IPS-11a (cell line): ENCODE measurements around the gene MRPS27.

Experiments
- H3K4me3 ChIP-seq: one replicate; pipeline ENCODE4 v1.5.1; 2013; ENCODE audit warnings: low read depth, low read length, control low read depth

The MRPS27 gene

GRCh38 chr5:72292411-72292810 lies 27.6 kb downstream of the MRPS27 start:
- H3K4me3 ChIP-seq = no peak overlapping the region

DNA sequence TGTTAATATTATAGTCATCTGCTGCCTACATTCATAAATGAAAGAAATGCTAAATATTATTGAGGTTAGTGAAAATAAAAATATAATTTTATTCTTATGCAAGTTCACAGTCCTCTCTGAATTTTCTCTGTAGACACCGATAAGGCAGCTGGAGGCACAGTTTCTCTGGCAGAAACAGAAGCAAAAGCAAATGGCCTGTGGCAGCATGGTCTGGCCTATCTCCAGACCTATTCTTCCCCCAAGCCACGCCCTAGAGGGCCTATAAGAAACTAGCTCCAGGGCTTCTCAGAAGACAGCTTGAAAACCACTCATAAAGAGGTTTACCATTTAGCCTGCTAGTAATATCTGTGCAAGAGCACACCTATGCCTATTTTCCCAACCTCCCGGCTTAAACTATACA lies 28.4 kb downstream of the MRPS27 start:
- H3K4me3 ChIP-seq = no peak overlapping the region

GRCh38 chr5:72290356-72291133 lies 29.5 kb downstream of the MRPS27 start:
- H3K4me3 ChIP-seq = no peak overlapping the region

- no peak overlapping the region for H3K4me3 ChIP-seq
These were observed 31.1 kb downstream of the MRPS27 start for GRCh38 chr5:72288924-72289323.

- no peak overlapping the region for H3K4me3 ChIP-seq
These were observed 33.2 kb downstream of the MRPS27 start for GRCh38 chr5:72286798-72287197.

DNA sequence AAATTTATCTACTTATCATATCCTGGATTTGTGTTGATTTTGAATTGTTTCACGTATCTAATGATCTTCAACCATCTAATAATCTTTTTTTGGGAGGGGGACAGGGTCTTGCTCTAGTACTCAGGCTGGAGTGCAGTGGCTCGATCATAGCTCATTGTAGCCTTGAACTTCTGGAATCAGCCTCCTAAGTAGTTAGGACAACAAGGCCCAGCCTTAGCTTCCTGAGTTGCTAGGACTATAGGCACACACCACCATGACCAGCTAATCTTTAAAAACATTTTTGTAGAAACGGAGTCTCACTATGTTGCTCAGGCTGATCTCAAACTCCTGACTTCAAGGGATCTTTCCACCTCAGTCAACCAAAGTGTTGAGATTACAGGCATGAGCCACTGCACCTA lies 34.6 kb downstream of the MRPS27 start:
- no peak overlapping the region for H3K4me3 ChIP-seq

DNA sequence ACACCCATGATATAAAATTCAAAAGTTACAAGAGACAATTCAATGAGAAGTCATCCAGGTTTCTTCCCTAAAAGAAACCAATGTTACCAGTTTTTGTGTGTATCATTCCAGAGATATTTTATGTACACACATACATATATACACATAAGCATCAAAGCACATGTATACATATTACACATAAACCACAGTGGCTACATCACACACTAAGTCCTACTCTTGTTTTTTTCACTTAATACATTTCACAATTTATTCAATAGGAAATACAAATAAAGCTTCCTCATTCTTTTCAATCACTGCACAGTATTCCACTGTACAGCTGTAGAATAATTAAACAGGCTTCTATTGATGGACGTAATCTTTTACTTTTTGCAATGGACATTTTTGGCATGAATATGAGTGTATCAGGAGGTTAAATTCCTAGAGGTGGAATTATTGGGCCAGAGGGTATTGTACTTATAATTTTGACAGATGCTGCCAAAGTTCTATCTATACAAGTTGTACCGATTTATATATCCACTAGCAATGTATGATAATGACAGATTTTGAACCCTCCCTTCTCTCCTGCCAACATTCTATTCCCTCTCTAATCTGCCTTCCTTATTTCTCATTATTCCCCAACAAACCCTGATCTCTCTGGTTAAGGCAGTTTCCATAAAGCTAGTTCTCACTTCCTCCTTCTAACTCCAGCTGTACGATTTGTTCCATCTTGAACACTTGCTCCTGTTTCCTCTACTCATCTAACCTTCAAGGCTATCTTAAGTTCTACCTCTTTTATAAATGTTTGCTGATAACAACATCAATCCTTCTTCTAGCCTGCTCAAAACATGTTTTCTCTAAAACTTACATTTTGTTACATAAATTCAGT lies 35.2 kb downstream of the MRPS27 start:
- no peak overlapping the region for H3K4me3 ChIP-seq

DNA sequence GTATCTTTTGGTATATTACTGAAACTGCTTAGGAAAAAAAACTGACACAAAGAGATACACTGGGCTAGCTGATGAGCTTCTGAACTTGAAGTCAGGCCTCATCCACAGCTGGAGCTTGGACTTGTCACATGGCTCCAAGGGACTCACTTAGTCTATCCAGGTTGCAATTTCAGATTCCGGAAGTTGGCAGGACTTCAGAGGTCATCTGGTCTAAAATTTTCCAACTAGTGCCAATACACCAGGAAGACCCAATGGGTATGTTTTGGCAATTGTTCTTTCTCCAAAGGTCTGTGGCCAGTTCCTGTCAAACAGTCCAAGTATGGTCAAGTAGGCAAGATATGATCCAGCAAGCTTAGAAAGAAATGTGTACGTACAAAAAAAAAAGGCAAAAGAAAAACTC lies 36.7 kb downstream of the MRPS27 start:
- H3K4me3 ChIP-seq = no peak overlapping the region

DNA sequence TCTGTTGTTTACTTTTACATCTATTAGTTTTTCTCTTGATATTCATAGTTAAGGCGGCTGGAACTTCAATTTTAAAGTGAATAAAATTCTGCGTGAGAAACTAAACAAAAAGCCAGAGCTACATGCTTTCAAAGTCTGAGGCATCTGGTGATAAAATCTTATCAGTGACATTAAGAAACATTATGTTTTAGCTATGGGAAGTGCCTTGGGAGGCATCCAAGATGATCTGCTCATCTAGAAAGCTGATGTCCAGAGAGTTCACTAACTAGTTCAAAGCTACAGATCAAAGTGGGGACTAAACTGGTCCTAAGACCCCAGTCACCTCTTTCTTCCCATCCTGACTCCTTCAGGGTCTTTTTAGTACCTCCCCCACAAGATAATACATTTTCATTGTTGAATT lies 37.2 kb downstream of the MRPS27 start:
- H3K4me3 ChIP-seq = no peak overlapping the region

- no peak overlapping the region for H3K4me3 ChIP-seq
These were observed 38.1 kb downstream of the MRPS27 start for GRCh38 chr5:72281764-72282499.

GRCh38 chr5:72281430-72281763 lies 38.6 kb downstream of the MRPS27 start:
- H3K4me3 ChIP-seq = no peak overlapping the region

GRCh38 chr5:72280581-72281069 lies 39.4 kb downstream of the MRPS27 start:
- H3K4me3 ChIP-seq = no peak overlapping the region

GRCh38 chr5:72276219-72276752 lies 43.8 kb downstream of the MRPS27 start:
- H3K4me3 ChIP-seq = no peak overlapping the region

- no peak overlapping the region for H3K4me3 ChIP-seq
These were observed 46.5 kb downstream of the MRPS27 start for GRCh38 chr5:72273547-72273946.

DNA sequence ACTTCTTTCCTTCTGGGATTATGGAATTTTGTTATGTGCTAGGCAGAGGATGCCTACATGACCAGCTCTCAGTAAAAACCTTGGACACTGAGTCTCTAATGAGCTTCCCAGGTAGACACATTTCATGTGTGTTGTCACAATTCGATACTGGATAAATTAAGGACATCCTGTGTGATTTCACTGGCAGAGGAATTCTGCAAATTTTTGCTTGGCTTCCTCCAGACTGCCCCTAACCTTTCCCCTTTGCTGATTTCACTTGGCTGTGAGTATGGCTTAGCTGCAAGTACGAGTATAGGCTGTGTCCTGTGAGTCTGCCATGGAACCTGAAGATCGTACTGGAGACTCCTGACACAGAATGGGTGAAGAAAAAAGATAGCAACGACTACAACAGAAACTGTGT lies 47.6 kb downstream of the MRPS27 start:
- no peak overlapping the region for H3K4me3 ChIP-seq

DNA sequence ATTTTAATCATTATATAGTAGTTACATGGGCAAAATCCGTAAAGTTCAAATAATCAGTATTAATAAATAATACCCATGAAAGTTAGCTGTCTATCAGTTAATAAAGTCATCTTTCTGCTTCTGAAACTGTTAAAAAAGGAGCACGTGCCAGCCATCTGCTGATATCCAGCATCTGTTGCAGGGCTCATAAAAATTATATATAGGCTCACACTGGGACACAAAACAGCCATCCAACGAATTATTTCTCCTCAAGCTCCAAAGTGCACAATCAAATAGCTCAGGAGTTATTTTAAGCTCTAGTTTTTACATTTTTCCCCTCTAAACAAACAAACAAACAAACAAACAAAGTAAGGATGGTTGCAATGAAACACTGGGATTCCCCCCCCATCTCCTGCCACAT lies 48.3 kb downstream of the MRPS27 start:
- H3K4me3 ChIP-seq = no peak overlapping the region

DNA sequence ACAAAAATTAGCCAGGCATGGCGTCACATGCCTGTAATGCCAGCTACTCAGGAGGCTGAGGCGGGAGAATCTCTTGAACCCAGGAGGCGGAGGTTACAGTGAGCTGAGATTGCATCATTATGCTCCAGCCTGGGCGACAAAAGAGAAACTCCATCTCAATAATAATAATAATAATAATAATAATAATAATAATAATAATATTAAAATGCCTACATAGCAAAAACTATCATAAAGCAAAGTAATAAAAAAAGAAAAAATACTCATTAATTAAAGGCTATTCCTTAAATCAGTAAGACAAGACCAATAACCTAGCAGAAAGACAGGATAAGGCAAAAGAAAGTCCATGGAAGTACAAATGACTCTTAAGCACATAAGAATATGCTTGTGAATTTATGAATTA lies 50.0 kb downstream of the MRPS27 start:
- H3K4me3 ChIP-seq = no peak overlapping the region

GRCh38 chr5:72269411-72269780 lies 50.6 kb downstream of the MRPS27 start:
- H3K4me3 ChIP-seq = no peak overlapping the region

GRCh38 chr5:72268753-72269410 lies 51.2 kb downstream of the MRPS27 start:
- no peak overlapping the region for H3K4me3 ChIP-seq

DNA sequence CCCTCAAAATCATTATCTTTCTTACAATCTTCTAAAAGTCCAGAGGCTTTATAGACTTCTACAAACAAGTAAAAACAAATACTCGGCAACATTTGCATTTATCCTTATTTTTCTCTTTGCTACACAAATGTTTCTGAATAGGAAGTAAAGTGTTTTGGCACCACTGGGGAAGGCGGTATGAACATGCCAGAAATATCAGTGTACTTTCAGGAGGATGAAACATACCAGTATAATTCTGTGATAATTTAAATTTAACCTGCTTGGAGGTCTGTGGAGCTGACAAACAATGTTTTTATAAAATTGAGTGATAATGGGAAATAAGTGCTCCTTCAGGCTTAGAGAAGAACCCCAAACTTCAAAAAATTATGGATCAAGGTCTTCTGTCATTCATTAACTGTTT lies 51.8 kb downstream of the MRPS27 start:
- no peak overlapping the region for H3K4me3 ChIP-seq

GRCh38 chr5:72267685-72268084 lies 52.4 kb downstream of the MRPS27 start:
- H3K4me3 ChIP-seq = no peak overlapping the region
